ENCODE measurements around the gene KCNS1. TPM values are rescaled to one million over a fixed set of nuclear protein-coding genes. Genes with fewer than 3 reads are reported as not detected.

The KCNS1 gene
- total RNA-seq, 1 experiment from 2014 or later, result not detected

DNA sequence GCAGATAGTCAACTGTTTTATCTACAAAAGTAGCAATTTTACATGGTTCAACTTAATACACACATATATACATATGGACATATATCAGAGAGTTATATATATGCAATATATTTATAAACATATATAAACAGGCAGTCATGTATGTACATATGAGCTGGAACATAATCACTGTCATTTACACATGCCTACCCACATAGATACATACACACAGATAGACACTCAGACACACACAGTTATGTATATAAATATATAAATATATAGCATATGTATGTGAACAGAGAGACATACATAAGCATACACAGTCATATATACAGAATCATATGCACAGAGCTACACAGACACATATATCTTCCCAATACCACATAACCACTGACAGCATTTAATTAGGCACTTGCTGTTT lies 11.8 kb upstream of the KCNS1 start:
- Histone ChIP-seq H3K27me3 (replicated peaks; ENCODE audit: insufficient read depth, low read depth, low read length, poor library complexity) (no peaks in the 10 kb centered on the region), H3K36me3 (ENCODE audit: insufficient read depth, low read length, poor library complexity, severe bottlenecking) (no peaks in the 10 kb centered on the region), H3K9me3 (ENCODE audit: low read depth, low read length, poor library complexity, severe bottlenecking) (no peaks in the 10 kb centered on the region), H3K4me3 (ENCODE audit: low read depth, low read length, poor library complexity, severe bottlenecking) (no peak overlapping the region), H3K27ac (ENCODE audit: low read depth, low read length, poor library complexity, severe bottlenecking) (no peak overlapping the region), H3K4me1 (ENCODE audit: insufficient read depth, low read length, poor library complexity, severe bottlenecking) (no peaks in the 10 kb centered on the region)
- ChIA-PET POLR2A (ENCODE audit: low non-redundant PET) (no interaction called here), CTCF (interaction anchor here (0.7 to 3.4 kb wide), 3 partner anchors 69 to 117 kb away, joined by 3 to 26 read pairs (median 4); no protein-coding TSS in a partner anchor)
- no peak for DNase-seq (ENCODE audit: low spot score)
- intact Hi-C loops (cut with micrococcal nuclease; ENCODE audit: unreplicated experiment), result no loop called here
- no peak for TF ChIP-seq EZH2 (IDR thresholded peaks at IDR 0.05; ENCODE audit: borderline replicate concordance, low read depth, low read length, poor library complexity, severe bottlenecking)
- TF ChIP-seq, protein P1, sequence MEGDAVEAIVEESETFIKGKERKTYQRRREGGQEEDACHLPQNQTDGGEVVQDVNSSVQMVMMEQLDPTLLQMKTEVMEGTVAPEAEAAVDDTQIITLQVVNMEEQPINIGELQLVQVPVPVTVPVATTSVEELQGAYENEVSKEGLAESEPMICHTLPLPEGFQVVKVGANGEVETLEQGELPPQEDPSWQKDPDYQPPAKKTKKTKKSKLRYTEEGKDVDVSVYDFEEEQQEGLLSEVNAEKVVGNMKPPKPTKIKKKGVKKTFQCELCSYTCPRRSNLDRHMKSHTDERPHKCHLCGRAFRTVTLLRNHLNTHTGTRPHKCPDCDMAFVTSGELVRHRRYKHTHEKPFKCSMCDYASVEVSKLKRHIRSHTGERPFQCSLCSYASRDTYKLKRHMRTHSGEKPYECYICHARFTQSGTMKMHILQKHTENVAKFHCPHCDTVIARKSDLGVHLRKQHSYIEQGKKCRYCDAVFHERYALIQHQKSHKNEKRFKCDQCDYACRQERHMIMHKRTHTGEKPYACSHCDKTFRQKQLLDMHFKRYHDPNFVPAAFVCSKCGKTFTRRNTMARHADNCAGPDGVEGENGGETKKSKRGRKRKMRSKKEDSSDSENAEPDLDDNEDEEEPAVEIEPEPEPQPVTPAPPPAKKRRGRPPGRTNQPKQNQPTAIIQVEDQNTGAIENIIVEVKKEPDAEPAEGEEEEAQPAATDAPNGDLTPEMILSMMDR (conservative IDR thresholded peaks at IDR 0.05; ENCODE audit: low read depth, low read length), result no peak
- BruUV-seq (replicated peaks), result no TSS peak

DNA sequence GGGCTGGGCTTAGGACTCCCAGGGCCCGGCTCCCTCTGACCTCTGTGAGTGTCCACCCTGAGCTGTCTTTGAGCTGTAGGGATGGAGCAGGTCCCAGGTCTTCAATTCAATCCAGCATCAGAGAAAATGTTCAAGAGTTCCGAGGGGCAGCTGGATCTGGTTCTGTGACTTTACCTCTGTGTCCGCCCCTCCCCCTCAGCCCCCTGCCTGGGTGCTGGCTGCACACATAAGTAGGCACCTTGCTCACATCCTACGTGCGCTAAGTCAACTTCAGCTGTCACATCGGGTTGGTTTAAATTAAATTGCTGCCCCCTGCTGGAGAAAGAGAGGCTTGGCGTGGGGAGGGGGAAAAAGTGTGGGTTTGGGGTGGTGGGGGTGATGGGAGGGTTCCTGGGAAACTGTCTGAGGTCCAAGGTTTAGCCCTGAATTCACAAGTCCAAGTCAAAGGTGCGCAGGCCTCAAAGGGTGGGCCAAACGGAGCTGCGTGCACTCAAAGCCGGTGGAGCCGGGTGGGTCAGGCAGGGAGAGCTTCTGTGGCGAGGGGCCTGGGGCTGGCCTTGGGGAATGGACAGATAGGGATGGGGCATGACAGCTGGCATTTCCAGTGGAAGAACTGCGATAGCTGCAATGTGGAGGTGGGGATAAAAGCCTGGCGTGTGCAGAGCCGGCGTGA lies 11.0 kb upstream of the KCNS1 start:
- BruUV-seq (replicated peaks), result no TSS peak
- CTCF ChIA-PET, result interaction anchor here (0.5 to 3.4 kb wide), 7 partner anchors 27 to 118 kb away, joined by 3 to 26 read pairs (median 4); no protein-coding TSS in a partner anchor
- Histone ChIP-seq H3K27me3 (replicated peaks; ENCODE audit: insufficient read depth, low read depth, low read length, poor library complexity) (no peaks in the 10 kb centered on the region), H3K27ac (ENCODE audit: low read depth, low read length, poor library complexity, severe bottlenecking) (no peak overlapping the region), H3K36me3 (ENCODE audit: insufficient read depth, low read length, poor library complexity, severe bottlenecking) (no peaks in the 10 kb centered on the region), H3K9me3 (ENCODE audit: low read depth, low read length, poor library complexity, severe bottlenecking) (no peaks in the 10 kb centered on the region), H3K4me3 (ENCODE audit: low read depth, low read length, poor library complexity, severe bottlenecking) (no peak overlapping the region), H3K4me1 (ENCODE audit: insufficient read depth, low read length, poor library complexity, severe bottlenecking) (no peaks in the 10 kb centered on the region)
- no peak for TF ChIP-seq EZH2 (IDR thresholded peaks at IDR 0.05; ENCODE audit: borderline replicate concordance, low read depth, low read length, poor library complexity, severe bottlenecking)
- TF ChIP-seq, protein P1 (conservative IDR thresholded peaks at IDR 0.05; ENCODE audit: low read depth, low read length), result peak; percentile 74
- intact Hi-C loops (cut with micrococcal nuclease; ENCODE audit: unreplicated experiment), result no loop called here
- DNase-seq (ENCODE audit: low spot score), result peak; percentile 23
- POLR2A ChIA-PET (ENCODE audit: low non-redundant PET), result no interaction called here

DNA sequence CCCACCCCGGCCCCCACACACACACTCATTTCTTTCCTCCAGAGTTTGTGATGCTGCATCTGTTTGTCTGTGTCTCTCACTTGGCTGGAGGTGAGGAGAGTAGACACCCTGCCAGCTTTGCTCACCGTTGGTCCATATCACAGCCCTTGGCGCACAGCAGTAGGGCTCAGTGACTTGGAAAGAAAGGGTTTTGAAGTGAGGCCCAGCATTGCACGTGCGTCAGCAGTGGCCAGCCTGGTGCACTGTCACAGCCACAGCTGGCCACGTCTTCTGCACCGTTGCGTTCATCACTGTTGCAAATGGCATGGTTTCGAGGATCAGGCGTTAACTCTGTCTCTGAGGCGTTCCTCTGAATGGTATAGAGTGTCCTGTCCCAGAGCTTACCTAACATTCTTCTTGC lies 10.4 kb upstream of the KCNS1 start:
- POLR2A ChIA-PET (ENCODE audit: low non-redundant PET), result no interaction called here

More for the DNA sequence above, 10.4 kb upstream of the KCNS1 start:
- TF ChIP-seq, protein P1 (conservative IDR thresholded peaks at IDR 0.05; ENCODE audit: low read depth, low read length), result no peak
- TF ChIP-seq EZH2 (IDR thresholded peaks at IDR 0.05; ENCODE audit: borderline replicate concordance, low read depth, low read length, poor library complexity, severe bottlenecking), result no peak
- no peaks in the 10 kb centered on the region for H3K36me3 ChIP-seq (ENCODE audit: insufficient read depth, low read length, poor library complexity, severe bottlenecking)
- CTCF ChIA-PET, result interaction anchor here (0.6 to 3.4 kb wide), 7 partner anchors 27 to 193 kb away, joined by 3 to 26 read pairs (median 3); no protein-coding TSS in a partner anchor
- no peaks in the 10 kb centered on the region for H3K4me1 ChIP-seq (ENCODE audit: insufficient read depth, low read length, poor library complexity, severe bottlenecking)
- no peaks in the 10 kb centered on the region for H3K9me3 ChIP-seq (ENCODE audit: low read depth, low read length, poor library complexity, severe bottlenecking)
- no peak for DNase-seq (ENCODE audit: low spot score)
- H3K27me3 ChIP-seq (replicated peaks; ENCODE audit: insufficient read depth, low read depth, low read length, poor library complexity), result no peaks in the 10 kb centered on the region
- H3K27ac ChIP-seq (ENCODE audit: low read depth, low read length, poor library complexity, severe bottlenecking), result no peak overlapping the region
- no TSS peak for BruUV-seq (replicated peaks)
- intact Hi-C loops (cut with micrococcal nuclease; ENCODE audit: unreplicated experiment), result no loop called here
- H3K4me3 ChIP-seq (ENCODE audit: low read depth, low read length, poor library complexity, severe bottlenecking), result no peak overlapping the region
